ENCODE data around the gene PSG3. TPM values are rescaled to one million over a fixed set of nuclear protein-coding genes. Genes with fewer than 3 reads are reported as not detected.

The PSG3 gene
- total RNA-seq, 1 donor from 2014 or later, result not detected

Other genes starting within 250 kb of the PSG3 start
- gene CEACAM1, start 212.0 kb downstream of the PSG3 start, total RNA-seq, result 24.3 TPM
- gene CEACAM8, start 145.6 kb downstream of the PSG3 start, total RNA-seq, result not detected
- gene PSG8, start 25.2 kb upstream of the PSG3 start, total RNA-seq, result not detected
- gene PSG1, start 139.2 kb upstream of the PSG3 start, total RNA-seq, result not detected
- not detected for gene PSG6, start 177.4 kb upstream of the PSG3 start, total RNA-seq
- not detected for gene PSG7, start 196.7 kb upstream of the PSG3 start, total RNA-seq